Fibroblast of skin of left quadriceps (primary cell): ENCODE measurements around the gene MACROH2A1.

Source experiments
- DNase-seq, 2 experiments: peaks; one replicate each; pipeline ENCODE4 v3.0.0-alpha.2; 2013; ENCODE audit warnings: low read depth in 2 of 2

Gene MACROH2A1

DNA sequence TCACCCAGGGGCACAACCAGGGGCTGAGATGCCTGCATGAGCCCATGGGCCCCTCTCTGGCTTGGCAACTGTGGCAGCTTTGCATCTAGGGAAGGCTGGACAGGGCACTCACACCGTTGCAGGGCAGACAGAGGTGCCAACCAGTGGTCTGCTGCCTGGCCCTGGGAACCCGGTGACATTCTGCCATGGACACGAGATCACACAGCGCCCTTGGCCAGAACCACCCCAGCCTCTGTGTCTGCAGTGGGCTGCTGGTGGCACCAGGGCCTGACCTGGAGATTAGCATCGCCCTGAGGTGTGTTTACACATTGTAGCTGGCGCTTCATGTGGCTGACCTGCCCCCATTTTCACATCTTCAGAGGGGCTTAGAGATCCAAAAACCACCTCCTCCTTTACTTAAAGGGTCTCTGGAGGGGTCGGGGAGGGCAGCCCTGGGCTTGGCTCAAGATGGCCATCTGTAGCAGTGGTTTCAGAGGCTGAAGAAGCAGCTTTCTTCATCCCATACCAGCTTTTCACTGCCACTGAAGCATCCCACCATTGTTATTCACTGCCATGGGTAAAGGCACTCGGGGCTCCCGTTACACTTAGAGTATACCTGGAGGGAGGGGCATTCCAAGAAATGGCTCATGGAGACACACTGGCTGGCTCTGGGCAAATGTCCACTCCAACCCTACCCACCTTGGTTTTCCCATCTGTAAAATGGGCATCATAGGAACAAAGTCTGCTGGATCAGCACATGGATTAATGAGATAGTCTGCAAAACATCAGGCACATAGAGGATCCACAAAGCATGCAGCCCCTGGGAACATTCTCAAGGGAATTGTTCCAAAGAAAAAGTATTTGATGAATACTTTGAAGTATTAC, 36.7 kb upstream of the MACROH2A1 start:
- DNase-seq: no peak

DNA sequence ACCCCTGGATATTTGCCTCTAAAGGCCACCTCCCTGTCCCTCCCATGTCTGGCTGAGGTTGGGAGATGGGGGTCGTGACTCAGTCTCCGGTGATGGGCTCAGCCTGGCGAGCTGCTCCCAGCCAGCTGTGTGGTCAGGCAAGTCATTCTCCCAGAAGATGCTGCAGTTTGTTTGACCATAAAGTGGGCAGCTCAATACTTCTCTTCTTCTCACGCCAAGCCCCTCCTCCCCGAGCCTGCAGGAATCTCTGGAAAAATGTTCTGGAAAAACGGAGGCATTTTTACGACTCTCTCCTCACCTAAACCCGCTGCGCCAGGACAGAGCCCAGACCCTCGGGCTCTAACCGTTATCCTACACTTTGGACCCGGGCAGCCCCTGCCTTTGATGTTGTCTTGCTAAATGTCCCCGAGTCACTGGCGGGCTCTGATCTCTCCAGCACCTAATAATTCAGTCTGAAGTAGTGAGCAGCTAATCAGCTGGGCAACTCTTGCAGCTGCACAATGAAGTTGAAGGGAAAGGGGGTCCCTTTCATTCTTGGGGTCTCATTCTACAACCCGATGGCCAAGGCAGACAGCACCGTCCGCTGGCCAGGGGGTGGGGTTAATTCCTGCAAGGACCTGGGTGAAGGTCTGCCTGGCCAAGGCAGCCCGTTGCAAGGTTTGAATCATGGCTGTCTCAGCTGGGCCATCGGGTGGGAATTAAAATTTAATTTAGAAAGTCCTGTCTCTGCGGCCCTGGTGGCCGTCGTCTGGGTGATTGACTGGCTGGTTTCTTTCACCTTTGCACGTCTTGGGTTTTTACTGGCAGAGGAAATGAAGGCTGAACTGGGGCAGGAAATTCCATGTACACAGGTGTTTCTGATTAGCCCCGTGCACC, 35.8 kb upstream of the MACROH2A1 start:
- no peak for DNase-seq

DNA sequence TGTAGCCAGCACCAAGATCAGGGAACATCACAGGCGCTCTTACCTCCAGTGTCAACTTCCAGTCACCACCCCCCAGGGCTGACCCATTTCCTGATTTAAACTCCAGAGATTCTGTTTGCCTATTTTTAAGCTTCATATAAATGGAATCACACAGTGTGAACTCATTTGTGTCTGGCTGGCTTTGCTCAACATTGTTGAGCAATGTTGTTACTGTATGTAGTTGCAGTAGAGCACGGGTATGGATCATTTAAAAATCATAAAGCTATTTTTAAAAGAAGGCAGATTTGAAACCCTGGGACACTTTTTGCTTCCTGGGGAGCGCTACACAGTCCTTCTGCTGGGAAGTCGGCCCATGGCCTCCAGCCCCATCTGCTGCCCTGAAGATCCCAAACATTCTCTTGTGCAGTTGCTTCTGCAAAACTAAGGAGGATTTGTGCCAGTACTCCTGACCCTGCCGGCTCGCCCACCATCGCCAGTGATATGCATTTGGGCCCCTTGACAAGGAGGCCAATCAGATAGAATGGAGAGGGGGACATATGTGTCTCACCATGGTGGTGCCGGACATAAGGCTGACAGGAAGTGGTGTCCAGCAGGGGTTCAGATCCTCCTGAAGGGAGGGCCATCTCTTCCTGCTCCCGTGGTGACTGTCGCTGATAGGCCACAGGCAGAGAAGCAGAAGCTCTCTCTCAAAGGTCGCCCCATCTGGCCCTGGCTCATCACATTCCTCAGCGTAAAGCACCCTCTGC, 34.8 kb upstream of the MACROH2A1 start:
- no peak for DNase-seq

DNA sequence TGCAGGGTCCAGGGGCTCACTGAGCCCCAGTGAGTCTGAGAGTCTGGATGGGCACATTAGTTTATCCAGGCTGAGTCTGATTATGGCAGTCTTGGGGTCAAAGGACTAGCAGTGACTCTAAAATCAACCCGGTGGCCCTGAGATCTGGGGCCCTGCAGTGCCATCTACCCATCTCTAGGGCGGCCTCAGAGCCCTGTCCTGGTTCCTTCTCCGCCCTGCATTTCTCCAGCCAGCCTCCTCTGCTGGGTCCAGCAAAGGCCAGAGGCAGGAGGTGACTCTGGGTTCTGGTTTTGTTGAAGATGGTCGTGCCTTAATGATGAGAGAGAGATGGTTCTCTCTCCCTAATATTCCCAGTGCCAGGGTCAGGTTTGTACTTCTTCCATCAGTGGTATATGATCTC, 33.1 kb upstream of the MACROH2A1 start:
- no peak for DNase-seq

DNA sequence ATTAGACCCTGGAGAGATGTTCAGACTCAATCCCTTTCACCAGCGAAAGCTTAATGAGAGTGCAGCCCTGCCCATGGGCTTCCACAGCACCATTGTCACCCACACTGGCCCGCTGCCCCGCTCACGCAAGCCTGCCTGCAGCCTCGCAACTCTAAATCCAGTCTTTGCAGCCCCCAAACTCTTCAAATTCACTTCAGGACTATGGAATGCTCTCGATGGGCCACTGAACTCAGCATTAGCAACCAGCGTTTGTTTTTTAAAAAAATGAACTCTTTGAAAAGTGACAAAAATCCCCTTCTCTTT, 31.1 kb upstream of the MACROH2A1 start:
- DNase-seq: no peak

DNA sequence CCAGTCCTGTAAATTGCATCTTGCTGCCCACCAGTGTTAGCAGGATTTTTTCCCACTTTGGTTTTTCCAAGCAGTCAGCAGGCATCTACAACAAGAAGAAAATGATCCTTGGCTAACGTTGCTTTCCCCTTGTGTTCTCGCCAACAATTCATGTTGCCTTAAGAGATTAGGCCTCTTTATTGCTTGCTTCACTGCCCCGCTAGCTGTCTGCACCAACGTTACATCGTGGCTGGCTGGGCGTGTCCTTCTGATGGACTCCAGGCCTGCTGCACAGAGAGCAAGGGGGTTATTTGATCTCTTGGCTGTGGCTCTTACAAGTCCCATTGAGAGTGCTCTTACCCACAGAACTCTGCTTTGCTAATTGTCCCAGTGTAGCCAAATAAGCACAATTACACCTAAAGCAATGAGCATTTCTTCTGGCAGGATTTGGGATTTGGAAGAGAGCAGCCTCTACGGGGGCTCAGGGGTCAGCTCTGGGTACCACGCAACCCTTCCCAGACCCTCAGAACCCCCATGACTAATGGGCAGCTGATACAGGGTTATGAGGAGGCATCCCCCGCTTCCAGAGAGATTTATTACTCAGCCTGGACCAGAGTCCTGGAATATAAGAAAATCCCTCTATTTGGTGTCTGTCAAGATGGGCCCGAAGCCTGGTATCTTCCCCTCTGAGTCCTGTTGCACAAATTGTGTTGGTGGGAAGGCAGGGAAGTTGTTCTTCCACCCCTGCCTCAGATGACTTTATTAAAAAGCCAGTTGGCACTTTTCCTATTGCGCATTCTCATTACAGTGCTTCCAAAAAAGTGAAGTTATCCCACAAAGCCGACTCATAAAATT, 30.5 kb upstream of the MACROH2A1 start:
- no peak for DNase-seq

DNA sequence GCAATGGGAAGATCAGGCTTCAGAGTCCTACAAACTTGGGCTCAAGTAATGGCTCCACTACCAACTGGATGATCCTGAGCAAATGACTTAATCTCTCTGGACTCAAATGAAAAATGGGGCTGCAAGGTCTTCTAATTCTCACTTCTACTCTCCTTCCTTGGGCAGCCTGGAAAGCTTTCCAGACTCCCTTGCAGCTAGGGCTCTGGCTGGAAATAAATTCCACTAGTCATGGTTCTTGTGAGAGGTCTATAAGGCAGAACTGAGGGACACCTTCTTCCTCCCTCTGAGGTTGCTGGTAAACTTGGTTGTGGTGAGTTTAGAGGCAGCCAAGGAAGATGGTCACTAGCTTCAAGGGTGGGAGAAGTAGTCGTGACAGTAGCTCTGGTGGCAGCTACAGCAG, 29.6 kb upstream of the MACROH2A1 start:
- DNase-seq: no peak

DNA sequence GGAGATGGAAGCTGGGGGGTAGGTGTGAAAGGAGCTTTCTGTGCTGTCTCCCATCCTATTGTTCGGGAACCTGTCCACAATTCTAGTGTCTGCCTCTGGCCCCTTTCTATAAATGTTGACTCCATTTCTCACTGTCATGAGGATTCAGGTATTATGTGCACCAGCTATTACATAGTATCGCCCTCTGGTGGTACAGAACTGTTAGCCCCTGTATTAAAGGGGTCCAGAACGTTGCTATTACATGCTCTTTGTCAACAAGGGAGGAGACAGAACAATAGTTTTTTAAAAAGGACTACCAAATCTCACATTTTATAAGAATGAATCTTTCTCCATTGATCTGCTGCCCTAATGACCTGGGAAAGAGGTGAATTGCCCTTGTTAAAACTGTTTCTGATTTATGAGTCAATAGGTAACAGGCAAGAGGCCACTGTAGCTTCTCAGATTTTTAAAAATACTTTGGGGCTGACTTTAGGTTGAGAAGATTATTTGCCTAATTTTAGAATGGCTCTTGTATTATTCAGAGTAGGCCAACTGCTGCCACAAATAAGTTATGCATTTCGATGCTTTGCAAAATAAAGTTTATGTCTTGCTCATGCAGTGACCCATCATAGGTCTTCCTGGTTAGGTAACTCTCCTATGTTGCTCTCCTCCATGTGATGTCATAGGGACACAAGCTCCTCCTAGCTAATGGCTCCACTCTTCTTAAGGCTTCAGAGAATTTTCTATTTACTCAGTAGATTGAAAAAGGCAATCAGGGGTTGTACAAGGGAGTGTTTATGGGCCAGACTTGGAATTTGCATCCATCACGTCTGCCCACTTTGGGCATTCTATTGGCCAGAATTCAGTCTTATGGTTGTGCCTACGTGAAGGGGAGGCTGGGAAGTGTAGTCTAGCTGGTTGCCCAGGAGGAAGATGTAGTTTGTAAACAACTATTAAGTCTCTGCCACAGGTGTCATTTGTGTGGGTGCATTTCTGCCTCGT, 27.4 kb upstream of the MACROH2A1 start:
- DNase-seq: no peak

DNA sequence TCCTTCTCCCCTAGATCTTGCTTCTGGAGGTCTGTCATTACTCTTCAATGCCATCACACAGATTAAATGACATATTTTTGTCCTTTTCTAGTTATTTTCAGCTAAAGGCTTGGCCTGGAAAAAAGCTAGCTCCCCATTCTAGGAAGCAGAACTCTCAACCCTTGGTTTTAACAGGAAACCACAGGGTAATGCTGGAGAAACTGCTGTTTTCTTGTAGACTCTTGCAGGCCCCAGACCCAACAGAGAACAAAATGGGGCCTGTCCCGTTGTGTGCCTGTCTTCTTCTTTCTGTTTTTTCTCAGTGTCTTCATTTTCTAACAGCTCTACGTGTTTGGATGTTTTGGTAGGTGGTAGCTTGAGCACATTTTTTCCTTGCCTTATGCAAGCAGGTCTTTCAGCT, 26.6 kb upstream of the MACROH2A1 start:
- DNase-seq: no peak

DNA sequence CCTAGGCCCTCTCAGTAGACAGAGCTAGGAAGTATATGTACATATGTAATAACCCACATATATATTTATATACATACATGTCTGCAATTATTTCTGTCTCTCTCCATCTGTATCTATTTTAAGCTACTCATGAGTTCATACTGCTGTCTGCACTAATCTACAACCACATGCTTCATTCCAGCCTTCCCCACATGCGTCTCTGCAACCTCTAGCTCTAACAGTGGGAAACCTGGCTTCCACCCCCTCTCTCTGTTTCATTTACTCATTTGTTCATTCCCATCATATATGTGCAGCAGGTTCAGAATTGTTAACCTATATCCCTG, 24.8 kb upstream of the MACROH2A1 start:
- DNase-seq: no peak

DNA sequence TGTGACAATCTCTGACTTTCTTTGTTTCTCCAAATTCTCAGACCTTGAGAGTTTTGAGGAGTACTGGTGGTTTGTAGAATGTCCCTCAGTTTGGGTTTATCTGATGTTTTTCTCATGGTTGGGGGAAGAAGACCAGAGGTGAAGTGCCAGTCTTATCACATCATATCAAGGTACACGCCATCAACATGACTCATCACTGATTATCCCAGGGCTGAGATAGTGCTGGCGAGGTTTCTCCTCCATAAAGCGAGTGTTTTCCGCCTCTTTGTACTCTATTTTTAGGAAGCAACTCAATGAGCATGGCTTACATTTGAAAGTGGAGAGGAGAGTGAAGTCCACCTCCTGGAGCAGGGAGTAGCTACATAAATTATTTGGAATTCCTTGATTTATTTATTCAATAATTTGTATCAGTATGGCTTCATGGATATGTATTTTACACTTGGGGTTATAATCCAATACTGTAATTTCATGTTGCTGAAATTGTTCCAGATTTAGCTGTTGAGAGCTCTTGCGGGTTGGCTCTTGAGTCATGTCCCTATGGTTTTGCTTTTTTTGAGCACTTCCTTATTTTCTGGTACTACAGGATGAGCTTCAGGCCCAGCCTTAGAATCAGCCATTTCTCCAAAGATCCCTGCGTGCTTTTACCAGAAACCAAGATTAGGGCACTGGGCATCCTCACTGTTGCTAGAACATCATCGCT, 24.3 kb upstream of the MACROH2A1 start:
- no peak for DNase-seq

DNA sequence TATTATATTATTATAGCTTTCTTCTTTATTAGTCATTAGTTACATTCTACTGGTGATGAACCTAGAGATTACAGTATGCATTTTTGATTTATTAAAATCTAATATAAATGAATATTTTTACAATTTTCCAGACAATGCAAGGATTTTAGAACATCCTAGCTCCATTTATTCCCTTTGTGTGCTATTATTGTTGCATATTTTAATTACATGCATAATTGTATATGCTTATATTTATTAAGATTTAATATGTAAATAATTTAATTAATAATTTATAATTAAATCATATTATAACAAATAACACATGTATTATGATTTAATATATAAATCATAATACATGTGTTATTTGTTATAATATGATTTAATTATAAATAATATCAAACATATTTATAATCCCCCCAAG, 23.4 kb upstream of the MACROH2A1 start:
- no peak for DNase-seq

DNA sequence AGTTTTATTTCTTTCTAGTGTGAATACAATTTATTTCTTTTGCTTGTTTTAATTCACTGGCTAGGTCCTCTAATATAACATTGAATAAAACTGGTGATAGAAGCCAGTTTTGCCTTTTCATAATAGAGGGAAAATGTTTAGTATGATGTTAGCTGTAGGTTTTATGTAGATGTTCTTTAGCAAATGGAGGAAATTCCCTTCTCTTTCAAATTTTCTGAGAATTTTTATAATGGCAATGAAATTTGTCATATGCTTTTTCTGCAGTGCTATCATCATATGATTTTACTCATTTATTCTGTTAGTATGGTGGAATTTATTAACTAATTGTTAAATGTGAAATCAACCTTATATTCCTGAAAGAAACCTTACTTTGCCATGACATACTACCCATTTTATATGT, 18.1 kb upstream of the MACROH2A1 start:
- DNase-seq: no peak

DNA sequence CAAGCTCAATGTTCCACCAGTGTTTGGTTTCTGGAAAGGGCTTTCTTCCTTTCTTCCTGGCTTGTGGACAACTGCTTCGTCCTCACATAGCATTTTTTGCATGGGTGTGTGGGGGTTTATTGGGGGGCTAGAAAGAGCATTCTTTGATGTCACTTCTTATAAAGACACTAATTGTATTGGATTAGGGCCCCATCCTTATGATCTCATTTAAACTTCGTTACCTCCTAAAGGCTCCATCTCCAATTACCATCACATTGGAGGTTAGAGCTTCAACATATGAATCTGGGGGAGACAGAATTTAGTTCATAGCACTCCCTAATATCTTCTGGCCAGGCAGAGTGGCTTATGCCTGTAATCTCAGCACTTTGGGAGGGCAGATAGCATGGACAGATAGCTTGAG, 6.1 kb upstream of the MACROH2A1 start:
- DNase-seq: no peak

DNA sequence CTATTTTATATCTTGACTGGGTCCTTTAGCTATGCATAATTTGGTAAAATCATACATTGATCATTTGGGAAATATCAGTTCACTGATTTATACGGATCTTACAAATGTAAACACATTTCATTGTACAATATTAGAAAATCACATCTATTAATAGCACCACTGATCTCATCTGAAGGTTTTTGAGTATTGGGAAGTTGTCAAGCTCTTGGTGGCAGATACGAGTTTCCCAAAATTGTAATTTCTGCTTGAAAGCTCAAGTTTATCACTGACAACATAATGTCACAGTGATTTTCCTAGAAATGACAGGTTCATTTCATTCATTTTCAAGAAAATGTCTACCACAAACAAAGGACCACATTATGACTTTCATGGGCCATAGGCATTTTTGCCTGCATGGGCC, 3.0 kb upstream of the MACROH2A1 start:
- no peak for DNase-seq

DNA sequence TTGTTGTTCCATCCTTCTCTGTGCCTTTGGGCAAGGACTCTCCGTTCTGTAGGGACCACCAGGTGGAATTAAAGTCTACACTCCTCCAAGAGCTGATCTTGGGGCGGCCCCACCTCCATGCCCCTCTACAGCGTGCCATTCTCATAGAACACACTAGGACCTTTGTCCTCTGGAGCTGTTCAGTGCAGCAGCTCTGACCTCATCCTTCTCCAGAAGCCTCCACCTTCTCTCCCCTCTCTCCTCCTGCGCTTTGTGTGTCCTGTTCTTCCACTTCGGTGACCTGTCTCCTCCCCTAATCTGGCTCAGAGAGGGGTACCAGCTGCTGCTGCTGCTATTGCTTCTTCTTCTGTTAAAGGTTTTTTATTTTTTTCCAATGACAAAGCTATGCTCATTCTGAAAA, 1.8 kb upstream of the MACROH2A1 start:
- no peak for DNase-seq

DNA sequence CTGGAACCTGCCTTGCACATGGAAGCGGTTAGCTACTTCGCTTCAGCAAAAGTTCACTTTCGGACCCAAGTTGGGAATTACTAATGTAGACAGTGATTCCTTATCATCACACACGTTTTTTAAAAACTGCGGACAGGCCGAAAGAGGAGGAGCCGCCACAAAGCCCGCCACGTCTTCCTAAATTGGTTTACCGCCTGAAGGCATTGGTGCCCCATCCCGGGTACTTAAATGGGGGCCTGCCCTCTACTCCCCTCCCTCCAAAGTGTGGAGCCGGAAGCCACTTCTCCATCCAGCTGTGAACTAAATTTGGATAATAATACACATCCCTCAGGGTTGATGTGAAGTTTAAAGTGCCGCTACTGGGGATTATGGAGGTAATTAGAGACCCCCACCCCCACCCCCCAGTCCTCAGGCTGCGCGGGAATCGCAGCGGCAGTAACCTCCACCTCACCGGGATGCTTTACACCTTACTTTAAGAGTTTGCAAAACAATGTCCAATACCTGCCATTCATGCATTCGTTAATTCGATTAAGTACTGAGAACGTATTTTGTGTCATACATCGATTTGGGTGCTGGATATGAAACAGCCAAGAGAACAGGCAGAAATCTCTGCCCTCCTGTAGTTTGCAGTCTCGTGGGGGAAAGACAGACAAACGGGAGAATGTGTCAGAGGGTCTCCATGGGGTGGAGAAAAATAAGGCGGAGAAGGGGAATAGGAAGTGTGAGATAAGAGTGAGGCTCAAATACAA, 937 bp upstream of the MACROH2A1 start:
- DNase-seq: no peak

DNA sequence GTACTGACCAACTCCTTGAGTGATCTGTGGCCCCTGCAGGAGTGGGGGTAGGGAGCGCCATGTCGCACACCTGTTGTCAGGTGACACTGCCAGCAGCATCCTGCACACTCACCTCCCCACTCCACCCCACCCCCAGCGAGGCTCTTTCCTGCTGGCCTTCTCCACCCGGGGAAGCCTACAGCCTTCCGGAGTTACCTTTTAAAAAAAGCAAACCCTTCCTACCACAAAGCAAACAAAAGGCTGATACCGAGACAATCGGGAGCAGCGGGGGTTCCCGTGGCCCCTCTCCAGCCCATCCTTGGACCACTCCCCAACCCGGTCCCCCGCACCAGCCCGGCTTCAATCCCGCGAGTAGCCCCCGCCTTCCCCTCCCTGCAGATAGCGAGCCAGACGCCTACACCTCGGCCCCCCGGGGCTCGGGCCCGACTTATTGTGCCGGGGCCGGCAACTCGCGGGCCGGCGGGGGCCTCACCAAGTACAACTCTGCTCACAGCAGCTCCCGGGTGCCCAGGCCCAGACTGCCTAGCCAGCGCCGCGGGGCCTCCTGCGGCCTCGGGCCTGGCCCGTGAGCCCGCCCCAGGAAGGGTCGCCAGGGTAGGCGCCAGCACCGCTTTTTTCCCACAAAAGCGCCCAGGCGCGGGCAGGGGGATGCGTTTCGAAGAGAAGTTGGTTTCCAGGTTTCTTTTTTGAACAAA, 724 bp downstream of the MACROH2A1 start:
- no peak for DNase-seq

DNA sequence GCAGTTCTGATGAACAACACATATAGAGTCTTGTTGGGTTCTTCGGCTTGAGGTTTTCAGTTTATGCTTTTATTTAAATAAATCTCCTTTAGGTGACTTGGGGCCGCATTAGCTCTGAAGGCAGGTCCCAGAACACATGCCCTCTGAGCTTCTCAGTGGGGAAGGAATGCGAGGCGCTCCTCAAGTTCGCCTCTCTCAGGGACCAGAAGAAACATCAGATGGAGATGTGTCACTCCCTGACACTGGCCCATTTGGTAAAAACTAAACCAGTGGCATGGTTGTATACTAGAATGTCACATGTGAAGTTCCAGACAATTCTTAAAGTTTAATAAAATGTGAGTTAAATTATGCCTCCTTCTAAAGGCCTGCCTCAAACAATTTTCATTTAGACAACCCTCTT, 1.9 kb downstream of the MACROH2A1 start:
- DNase-seq: no peak
